HG02884 (cell line): ENCODE data around the gene FGF1.

Experiments used
- ATAC-seq: cut with Tn5 transposase; IDR thresholded peaks from one replicate; pipeline ENCODE4 v1.9.1; 2021; ENCODE audit warnings: mild to moderate bottlenecking, moderate library complexity; ENCODE audit not compliant: unreplicated experiment

FGF1 gene

DNA sequence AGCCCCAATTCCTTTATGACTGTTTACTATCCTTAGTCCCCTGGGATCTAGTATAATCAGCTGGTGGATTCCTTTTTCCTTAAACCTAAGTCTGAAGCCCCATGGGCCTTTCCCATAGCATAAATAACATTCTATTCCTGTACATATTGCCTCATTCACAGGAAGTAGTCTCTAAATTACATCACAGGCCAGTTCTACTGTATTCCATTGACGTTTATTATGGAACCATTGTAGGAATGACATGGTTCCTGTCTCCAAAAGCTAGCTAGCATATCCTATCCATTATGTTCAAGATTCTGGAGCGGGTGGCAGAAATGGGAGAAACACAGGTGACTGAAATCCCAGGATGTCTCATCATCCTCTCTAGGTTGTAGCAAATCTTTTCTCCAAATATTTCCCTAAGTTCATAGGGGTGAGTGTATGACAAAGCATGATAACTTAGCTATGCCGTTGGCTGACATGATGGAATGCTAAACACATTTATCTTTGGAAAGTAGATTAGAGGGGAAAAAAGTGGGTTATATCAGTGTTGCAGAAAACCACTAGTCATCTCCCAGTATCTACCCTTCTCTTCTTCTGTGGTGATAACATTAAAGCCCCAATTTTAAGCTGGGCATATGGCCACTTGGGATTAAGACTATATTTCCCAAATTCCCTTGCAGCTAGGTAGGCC lies 140.1 kb downstream of the FGF1 start:
- ATAC-seq = no peak

DNA sequence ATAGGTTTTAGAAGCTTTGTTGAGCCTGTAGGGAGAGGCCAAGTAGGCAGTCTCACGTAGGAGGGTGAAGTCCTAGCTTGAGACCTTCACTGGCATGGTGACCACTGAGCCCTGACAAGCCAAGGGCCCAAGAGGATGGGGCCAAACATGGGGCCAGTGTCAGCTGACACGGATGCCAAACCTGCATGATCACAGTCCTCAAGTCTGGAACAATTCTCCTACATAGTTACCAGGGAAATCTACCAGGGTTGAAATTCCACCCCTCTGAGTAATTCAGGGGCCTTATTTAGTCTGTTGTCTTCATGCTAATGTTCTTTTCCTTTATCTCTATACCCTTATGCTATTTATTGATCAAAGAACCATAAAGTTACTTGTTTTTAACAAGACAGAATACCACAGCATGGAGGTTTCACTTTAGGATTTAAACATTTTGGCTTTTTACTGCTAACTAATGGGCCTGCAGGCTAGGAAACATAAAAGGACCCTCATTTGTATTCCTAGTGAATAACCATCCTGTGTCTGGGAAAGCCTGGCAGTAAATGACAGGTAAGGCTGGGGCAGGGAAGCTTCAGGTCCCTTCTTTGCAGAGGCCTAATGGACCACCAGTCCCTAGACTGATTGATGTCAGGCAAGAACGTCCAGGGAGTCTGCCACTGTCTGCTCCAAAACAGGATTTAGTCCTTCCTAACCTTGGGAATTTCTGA lies 140.8 kb downstream of the FGF1 start:
- no peak for ATAC-seq

DNA sequence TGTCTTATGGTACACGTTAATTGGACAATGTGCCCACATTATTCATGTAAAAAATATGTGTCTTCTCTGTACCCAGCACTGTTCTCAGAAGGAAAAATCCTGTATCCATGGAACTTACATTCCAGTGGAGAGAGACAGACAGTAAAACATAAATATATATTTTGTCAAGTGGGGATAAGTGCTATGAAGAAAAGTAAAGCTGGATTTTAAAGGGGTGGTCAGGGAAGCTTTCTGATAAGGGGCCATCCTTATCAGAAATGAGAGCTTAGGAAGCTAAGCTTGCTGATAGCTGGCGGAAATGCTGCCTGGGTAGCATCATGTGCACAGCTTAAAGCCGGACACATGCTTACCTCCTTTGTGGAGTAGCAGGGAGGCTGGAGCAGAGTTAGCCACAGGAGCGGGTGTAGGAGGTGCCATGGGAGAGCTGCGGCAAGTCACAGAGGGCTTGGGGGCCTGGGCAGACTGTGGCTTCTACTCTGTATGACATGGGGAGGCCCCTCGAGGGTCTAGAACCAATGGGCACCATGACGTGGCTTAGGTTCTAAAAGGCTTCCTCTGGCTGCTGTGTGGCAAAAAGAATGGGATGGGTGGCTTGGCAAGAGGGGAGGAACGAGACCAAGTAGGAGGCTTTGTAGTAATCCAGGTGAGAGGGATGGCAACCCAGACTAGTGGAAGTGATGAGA lies 141.7 kb downstream of the FGF1 start:
- ATAC-seq = no peak

DNA sequence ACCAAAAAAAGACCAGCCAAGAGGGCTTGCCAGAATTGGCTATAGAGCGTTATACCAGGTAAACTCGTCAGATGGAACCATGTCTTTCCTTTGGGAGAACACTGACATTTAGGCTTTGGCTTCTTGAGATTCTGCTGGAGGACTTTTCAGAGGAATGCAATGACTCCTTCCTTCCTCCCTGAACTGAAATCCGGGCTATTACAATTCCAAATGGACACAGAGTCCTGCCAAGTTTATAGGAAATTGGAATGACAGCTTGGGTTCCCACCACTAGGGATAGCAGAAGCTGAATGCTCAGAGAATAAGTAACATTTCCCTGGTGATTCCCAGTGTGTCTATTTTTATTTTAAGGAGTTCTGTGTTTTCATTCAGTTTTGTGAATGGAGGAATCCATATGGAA lies 143.0 kb downstream of the FGF1 start:
- ATAC-seq = no peak
